Dermis microvascular lymphatic vessel endothelial cell (primary cell): ENCODE results near the gene COX7A2. TPM values are rescaled to one million over a fixed set of nuclear protein-coding genes. Genes with fewer than 3 reads are reported as not detected.

Experiments used
- DNase-seq, 2 donors: peaks; one replicate each; pipeline versions ENCODE4 v3.0.0 to v3.0.0-alpha.2; 2010; ENCODE audit warnings: low read depth in 2 of 2
- total RNA-seq: library from RNA; depleted of rRNA; stranded (reverse); fragments of >200 nt; gene quantifications from 2 replicates; pipeline ENCODE4 v1.2.1, GENCODE V29; 2014

The COX7A2 gene, protein sequence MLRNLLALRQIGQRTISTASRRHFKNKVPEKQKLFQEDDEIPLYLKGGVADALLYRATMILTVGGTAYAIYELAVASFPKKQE
- total RNA-seq, result 102 and 170 TPM in 2 replicates

- DNase-seq, result peak; percentile 95 to 98
Measured at GRCh38 chr6:75243333-75244062, at the start of gene COX7A2. Gene COX7A2, minus strand, starts transcription at chr6:75243801. Its CDS starts 67 bp downstream, at chr6:75243734.

- no peak for DNase-seq
Measured at GRCh38 chr6:75292555-75292954, 49.0 kb upstream of the COX7A2 start.

GRCh38 chr6:75291744-75292143 lies 48.1 kb upstream of the COX7A2 start:
- no peak for DNase-seq

DNA sequence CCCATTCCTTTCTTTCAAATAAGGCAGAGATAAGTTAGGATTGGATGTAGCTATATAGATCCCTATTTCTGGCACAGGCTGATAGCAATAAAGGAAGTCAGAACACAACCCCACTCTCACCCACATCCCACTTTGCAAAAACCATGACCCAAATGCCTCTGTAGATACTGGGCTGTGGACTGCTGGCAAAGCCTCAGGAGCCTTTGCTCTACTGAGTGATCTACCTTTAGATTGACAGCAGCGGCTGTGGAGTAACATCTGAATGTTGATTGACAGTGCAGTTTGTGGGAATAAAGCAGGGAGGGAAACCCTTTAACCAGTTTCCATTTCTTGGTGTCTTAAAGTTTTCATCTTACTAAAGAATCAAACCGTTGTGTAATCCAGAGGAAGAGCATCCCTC lies 47.7 kb upstream of the COX7A2 start:
- no peak for DNase-seq

- DNase-seq, result no peak
Measured at GRCh38 chr6:75290136-75290945, 46.7 kb upstream of the COX7A2 start.

DNA sequence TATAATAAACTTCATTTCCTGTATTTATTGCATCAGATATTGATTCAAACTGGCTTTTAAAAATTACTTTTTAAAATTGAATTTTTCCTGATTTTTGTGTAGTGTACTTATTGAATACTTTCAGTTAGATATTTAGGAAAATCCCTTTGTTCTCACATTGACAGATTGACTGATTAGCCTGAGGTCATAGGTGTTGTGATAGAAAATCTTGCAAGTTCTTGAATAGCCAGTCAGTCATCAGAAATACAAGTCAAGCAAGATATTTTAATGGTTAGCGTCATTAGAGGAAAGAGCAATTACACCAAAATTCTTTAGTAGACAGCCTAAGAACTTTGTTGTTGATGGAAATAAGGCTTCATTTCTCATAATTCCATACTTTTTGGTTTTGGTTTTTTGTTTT lies 44.4 kb upstream of the COX7A2 start:
- DNase-seq, result no peak

DNA sequence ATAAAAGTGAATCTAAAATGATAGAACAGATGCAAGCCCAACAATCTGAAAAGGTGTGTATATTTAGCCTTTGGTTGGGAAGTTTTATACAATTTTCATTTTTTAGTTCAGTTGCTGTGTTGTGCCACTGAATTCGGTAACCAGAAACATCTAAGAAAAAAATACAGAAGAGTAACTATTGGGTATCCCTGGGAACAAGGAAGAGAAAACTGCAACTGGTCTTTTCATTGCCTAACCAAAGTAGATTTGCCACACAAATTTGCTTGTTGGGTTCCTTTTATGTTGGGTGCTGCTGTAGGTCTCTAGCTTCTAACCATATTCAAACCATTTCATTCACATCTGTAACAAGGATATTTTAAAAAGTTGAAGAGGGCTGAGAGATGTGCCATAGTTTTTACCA lies 43.8 kb upstream of the COX7A2 start:
- no peak for DNase-seq

- no peak for DNase-seq
Measured at GRCh38 chr6:75286955-75287354, 43.4 kb upstream of the COX7A2 start.

DNA sequence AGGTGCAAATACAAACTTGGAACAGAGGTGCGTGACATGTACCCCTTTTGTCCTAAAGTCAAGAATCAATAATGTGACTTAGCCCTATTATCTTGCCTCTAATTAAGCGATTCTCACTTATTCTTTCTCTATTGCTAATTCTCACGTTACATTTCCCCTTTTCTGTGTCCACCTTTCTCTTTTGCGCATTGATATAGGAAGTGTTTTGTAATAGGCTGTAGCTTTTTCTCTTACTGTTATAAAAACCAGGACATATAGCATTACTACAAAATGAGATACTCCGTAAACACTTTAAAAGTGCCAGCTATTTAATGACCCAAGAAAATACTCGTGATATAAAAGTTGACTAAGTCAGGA lies 41.7 kb upstream of the COX7A2 start:
- DNase-seq, result peak; percentile 38 to 40

DNA sequence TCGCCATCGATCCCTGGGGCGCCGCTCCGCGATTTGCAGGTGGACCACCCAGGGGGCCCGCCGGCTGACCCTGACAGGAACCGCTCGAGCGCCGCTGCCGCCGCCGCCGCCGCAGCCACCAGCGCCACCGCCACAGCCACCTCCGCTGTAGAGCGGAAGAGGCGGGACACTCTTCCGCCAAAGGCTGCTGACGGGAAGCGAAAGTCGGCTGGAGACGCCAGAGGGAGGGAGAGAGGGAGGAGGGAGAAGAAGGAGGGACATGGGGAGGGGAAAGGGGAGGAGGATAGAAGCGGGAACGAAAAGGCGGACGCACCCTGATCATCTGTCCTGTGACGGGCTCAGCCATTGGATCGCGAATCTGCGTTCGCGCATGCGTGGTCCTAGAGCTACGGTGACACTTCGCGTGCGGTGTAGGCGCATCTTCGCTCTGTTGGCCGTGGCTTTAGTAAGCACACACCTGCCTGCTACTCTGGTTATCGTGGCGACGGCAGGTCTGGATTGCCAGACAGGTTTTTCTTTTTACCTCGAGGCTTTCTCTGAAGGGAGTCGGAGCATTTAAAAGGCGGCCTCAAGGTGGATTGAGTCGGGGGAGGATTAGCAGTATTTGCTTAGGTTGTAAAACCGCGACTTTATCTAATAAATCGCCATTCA lies 41.2 kb upstream of the COX7A2 start, which contains the start of gene TMEM30A:
TSS of gene TMEM30A (minus strand) at position 161 of the 651 bp plus-strand sequence. CDS start at position 7, 154 bp downstream.
- DNase-seq, result peak; percentile 99 to 100

GRCh38 chr6:75283907-75284631 lies 40.5 kb upstream of the COX7A2 start:
- DNase-seq, result peak in 1 of 2 donors; percentile 58

- no peak for DNase-seq
Measured at GRCh38 chr6:75282706-75283105, 39.1 kb upstream of the COX7A2 start.

DNA sequence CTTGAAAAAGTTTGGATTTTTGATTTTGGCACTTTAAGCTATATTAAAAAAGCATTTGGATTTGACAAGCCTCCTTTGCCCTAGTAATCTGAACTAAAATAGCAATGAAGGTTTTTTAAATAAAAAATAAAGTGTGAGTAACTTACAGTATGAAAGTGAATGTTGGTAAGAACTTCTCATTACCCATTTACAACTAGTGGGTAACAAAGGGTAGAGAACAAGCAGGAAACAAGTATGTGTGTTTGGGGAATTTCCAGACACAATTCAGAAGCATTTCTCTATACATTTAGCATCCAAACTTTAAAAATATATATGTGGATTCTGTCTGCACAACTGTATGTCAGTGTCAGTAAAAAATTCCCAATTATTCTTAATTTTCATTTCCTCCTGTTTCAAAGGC lies 38.1 kb upstream of the COX7A2 start:
- peak in 1 of 2 donors; percentile 45 for DNase-seq

DNA sequence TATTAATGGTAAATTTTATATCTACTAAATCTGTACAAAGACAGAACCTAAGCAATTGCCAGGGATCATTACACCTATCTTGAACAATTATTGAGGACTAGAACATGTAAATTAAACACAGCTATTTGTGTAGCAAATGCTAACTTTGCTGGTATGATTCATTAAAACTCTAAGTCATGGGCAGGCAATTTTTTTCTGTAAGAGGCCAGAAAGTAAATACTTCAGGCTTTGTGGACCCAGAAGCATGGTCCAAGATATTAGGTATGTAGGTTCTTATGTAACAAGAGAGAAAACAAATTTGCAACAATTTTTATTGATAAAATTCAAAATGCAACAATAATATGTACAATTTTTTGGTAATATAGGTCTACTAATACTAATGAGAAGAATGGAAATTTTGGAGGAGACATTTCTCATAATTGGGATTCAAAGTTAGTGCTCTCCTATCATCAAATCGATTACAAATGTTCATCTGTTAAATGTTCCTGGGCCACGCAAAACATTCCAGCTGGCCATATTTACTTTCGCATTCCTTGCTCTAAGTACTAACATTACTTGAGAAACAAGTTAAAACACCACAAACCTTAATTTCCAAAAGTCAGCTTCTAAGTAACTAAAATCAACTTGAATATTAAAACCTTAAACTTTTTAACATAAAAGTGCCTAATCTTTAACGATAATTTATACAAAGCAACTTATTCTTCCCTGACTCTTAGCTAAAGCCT lies 36.7 kb upstream of the COX7A2 start:
- DNase-seq, result no peak

- peak in 1 of 2 donors; percentile 25 for DNase-seq
Measured at GRCh38 chr6:75279418-75279817, 35.8 kb upstream of the COX7A2 start.

DNA sequence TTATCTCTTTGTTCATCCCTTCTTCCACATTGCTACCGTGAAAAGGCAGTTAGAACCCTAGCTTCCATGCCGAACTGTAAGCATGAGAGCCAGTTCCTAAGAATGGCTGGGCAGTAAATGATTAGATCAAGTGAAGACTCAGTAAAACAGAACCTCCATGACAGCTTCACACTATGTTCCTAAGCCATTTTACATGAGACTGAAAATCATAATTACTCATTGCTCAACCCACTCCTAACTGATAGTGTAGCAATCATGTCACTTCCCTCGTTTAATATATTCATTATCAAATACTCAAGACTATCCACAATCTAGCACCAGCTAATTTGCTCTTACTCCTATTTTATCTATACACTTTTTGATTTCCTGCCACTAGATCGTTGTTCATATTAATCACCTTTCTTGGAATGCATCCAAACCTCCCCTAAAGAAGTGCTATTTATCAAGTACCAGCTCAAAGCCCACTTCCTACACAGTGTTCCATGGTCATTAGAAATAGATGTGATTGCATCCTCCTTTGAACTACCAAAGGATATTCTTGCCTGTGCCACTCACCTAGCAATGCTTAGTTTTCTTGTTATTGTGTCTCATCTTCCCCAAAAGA lies 35.0 kb upstream of the COX7A2 start:
- DNase-seq, result peak in 1 of 2 donors; percentile 37

DNA sequence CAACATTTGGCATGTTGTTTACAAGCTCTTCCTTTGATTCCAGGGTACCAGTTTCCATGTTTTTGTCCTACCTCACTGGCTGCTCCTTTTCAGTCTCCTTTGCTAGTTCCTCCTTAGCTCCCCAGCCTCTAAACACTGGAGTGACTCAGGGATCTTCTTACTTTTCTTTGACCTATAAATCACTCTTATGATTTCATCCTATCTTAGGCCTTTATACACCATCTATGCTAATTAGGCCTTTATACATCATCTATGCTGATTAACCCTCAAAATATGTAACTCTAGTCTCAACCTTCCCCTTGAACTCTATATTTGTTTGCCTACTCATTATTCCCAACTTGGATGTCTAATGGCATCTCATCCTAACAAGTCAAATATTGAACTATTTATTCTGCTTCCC lies 31.5 kb upstream of the COX7A2 start:
- no peak for DNase-seq

DNA sequence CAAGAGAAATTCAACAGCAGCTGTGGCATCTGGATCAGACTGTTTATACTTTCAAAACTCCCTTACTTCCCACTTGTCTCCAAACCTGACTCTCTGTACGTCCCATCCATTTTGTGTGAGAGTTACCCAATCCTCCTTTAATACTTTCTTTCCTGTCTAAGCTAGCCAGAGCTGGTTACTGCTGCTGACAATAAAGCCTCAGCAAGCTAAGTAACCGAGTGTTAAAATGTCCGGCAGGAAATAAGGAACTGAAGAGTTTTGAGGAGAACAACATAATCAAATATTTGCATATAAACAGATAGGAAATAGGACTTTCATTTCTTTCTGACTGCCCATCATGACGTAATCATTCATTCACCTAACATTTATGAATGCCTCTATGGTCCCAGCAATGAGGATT lies 29.4 kb upstream of the COX7A2 start:
- DNase-seq, result no peak

DNA sequence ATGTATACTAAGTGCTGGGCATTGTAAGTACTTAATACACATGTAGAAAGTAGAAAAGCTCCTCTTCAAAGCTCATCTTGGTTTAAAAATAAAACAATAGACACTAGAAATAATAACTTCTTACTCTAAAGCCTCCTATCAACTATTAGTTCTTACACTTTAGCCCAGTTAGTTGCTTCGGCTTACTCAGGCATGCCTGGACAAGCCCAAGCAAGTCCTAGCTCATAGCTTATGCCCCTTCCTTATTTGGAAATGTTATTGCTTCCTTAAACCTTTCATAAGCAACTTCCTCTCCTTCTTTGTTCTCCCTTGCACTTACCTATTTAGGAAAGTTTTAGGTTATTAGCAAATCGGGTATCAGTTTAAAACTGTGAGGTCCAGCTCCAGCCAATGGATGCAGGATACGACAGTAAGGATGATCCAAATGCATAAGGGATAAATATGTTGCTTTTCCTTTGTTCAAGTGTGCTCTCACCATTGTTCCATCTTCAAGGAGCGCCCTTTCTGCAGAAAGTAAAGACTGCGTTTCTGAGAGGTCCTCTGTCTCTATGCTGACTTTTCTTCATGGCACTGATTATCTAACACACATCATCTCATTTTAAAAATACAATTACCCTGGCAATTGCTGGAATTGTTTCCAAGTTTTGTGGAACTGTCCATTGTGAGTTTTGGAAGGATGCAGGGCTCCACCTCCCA lies 28.7 kb upstream of the COX7A2 start:
- peak in 1 of 2 donors; percentile 36 for DNase-seq

GRCh38 chr6:75268988-75269354 lies 25.4 kb upstream of the COX7A2 start:
- DNase-seq, result no peak
